ENCODE measurements around the gene TRIM39.

GRCh38 chr6:30323806-30324205 lies 2.9 kb upstream of the TRIM39 start:
- TF ChIP-seq SMARCC2 (IDR thresholded peaks at IDR 0.05; ENCODE audit: low read depth) (no peak), CTCF (IDR thresholded peaks at IDR 0.05 in 2 of 3, conservative IDR thresholded peaks at IDR 0.05 in 1 of 3; ENCODE audit: insufficient read depth in 2 of 3, low read depth in 1 of 3, low read length in 3 of 3) (no peak), RAD21 (CRISPR knock-in tag; conservative IDR thresholded peaks at IDR 0.05 in 1 of 2, IDR thresholded peaks at IDR 0.05 in 1 of 2) (no peak), ATF2 (CRISPR knock-in tag; IDR thresholded peaks at IDR 0.05) (no peak), STAT6 (CRISPR knock-in tag; IDR thresholded peaks at IDR 0.05) (no peak), TBP (optimal IDR thresholded peaks at IDR 0.05; ENCODE audit: low read depth, low read length) (no peak), YY1 (IDR thresholded peaks at IDR 0.05; ENCODE audit: borderline replicate concordance in 1 of 3, control insufficient read depth in 1 of 3, extremely low read depth in 1 of 3, insufficient read depth in 3 of 3, insufficient read length in 1 of 3, insufficient replicate concordance in 2 of 3, low read depth in 1 of 3, low read length in 2 of 3) (no peak), ETS1 (conservative IDR thresholded peaks at IDR 0.05; ENCODE audit: control insufficient read depth, low read depth, low read length) (no peak), SAP30 (IDR thresholded peaks at IDR 0.05; ENCODE audit: borderline replicate concordance, insufficient read depth, low read depth, low read length, poor library complexity, severe bottlenecking) (no peak)
